Stimulated activated CD4-positive, alpha-beta T cell treated with anti-CD3 and anti-CD28 coated beads, Interleukin-12 subunit alpha, Interleukin-12 subunit beta, amount 100 ng/mL, for 4 hours (primary cell): ENCODE measurements around the gene LBX1.

Experiments
- DNase-seq: peaks from one replicate; pipeline ENCODE4 v3.0.0-alpha.2; 2020

LBX1 gene

GRCh38 chr10:101224910-101225823 is 4.1 kb downstream of the LBX1 start:
- DNase-seq = no peak

- DNase-seq = no peak
Observed at GRCh38 chr10:101224060-101224909, 5.0 kb downstream of the LBX1 start.

DNA sequence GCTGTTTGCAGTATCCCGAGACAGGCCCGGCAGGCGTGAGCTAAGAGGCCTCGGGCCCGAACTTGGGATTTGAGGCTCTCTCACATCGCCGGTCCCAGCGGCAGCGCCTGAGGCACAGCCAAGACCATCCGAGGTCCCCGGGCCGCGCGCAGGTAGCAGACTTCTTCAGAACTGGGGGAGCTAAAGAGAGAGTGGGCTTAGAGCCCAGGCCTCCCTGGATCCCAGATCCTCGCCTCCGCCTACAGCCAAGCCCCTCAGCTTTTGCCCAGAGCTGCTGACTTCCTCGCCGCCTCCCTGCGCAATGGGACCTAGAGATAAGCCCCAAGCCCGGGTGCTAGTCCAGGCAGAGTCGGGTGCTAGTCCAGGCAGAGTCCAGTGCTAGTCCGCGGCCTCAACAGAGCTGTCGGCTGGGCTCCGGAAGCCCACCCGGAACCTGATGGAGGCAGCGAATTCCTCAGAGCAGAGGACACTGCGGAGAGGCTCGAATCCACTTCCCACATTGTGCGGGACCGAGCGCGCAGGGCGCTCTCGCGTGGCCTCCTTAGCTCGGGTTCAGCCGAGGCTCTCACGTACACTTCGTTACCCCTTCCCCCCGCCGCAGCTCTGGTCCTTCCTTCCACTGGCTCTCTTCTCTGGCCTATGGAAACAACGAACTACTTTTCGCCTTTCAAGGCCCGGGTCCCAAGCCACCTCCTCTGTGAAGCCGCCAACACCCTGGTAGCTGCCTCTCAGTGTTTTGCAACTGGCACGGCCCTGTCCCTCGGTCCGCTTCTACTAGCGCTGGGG is 5.8 kb downstream of the LBX1 start:
- DNase-seq = no peak

DNA sequence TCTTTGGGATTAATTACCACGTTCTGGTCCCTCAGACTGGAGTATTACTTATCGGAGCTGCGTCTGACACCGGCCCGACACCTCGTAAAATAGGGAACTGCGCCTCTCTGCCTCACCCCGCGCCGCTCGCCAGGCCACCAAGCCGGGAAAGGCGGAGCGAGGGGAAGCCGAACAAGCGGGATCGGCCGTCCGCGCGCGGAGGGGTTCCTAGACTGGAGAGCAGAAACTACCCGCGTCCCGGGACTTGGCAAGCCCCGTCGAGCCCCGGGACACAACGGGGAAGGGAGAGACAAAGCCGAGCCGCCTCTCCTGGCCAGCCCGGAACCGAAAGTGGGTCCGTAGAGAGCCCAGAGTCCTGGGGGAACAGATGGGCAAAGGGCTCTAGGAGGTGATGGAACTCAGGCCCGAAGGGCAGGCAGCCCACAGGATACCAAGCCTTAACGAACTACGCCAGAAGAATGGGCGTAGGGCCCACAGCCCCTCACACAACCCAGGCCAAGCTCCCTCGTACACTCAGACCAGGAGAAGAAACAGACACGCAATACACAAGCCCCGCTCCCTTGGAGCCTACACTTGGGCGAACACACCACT is 6.5 kb downstream of the LBX1 start:
- DNase-seq = no peak

DNA sequence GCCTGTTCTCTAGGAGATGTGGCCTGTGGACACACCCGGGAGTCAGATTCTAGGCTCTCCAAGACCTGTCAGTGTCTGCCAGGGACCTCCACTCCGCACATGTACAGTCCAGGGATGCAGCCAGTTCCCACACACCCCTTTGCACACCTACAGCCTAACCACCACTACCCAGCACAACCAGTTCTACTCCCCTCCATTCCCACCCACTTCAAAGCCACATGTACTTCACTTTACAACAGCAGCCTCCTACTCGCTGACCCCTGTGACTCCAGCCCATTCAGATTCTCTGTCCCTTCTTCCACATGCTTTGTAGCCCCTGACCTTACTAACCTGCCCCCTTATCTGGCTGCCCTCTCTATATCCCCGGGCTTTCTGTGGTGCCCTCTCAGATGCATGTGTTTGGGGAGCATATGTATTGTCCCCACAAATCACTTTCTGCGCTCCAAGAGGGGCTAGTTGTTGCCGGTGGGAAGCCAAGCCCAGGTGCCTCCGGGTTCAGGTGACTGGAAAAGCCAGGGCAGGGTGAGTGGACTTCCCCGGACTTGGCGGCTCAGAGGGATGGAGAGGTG is 7.2 kb downstream of the LBX1 start:
- no peak for DNase-seq

GRCh38 chr10:101221549-101221948 is 7.7 kb downstream of the LBX1 start:
- DNase-seq = no peak

GRCh38 chr10:101219946-101220451 is 9.3 kb downstream of the LBX1 start:
- no peak for DNase-seq

DNA sequence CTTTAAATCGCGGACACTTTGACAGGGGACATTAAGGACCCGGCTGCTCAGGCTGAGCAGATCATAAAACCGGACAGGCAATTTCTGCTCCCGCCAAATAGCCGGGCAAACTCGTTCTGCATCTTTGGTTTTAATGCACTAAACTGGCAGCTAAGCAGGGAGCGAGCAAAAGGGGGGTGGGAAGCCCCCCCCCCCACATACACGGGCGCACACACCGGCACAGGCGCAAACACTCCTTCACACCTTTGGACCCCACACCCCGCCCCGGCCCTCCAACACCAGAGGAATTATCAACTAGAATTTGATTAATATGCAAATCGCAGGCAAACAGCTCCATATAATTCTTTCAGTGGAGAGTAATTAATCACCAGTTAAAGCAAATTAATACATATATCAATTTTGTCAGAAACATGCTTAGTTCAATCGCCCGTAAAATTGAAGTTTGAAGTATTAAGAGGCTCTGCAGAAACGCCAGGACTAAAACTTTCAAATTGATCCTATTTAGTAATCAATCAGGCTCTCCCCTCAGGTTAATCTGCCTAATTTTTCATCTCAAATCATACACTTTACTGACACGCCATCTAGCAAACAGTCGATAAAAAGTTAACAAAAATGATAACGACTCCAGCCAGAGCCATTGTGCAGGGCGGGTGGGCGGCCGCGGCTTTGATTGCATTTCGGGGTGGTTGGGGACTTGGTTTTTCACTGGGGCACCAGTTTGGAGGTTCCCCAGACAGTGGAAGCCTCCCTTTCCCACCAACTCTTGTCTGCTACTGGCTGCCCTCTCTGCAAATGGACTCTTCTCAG is 9.9 kb downstream of the LBX1 start:
- DNase-seq = no peak

DNA sequence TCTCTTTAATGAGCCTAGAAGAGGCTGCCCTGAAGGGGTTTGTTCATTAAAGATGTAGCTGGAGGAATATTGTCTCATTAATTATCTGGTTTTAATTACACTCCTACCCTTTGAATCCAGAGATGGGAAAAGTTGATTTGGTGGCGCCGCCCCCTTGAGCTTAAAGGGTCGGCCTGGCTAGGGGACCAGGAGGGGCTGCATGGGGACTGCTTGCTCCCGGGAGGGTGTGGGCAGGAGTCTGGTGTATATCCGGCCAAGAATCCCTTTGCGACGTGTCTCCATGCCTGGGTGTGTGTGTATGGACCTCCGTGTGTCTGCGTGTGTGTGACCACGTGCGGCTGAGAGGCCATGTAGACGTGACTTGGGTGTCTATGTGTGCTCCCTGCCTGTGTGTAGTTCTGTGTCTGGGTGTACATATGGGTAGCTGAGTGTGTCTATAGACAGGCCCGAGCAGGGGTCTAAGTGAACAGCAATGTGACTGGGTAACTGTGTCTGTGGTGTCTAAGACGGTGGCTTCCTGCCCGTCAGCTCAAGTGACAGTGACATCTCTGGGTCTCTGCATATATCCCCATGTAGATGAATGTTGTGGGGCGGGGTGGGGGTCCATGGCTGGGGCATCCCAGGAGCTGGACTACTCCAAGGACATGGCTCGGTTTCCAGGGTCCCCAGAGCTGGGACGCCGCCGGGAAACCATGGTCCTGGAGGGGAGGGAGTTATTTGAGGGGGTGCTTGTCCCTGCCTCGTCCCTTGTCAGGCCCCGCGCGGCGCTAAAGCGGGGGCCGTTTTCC is 10.7 kb downstream of the LBX1 start:
- DNase-seq = no peak

DNA sequence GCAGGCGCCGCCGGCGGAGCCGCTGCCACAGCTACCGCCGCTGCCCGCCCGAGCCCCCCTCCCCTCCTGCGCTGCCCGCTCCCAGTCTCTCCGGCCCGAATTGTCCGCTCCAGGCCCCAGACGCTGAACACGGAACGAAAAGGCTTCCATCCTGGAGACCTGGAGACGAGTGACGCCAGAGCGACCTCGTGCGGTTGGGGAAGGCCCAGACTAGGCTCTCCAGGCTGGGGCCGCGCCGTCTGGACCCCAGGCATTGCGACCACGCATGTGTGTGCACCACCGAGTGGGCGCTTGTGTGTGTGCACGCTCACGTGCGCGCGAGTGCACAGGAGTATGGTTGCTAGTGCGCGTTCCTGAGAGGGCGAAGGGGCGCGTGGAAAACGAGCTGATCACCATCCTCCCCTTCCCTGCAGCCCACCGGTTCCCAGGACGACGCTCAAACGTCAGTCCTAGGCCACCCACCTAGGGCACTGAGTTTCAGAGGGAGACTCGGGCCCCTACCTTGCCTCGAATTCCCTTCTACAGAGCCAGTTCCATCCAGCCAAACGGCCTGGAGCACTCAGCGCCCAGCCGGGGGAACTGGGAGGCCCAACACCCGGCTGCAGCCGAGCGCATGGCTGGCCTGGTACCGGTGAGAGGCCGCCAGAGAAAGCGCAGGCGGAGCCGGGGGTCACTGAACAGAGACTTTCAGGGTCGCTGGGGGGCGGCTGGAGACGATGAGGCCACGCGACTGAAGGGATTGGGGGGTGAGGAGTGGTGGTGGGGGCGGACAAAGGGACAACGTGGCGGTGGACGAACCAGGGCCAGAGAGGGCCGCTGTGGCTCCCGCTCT is 11.6 kb downstream of the LBX1 start:
- DNase-seq = no peak

DNA sequence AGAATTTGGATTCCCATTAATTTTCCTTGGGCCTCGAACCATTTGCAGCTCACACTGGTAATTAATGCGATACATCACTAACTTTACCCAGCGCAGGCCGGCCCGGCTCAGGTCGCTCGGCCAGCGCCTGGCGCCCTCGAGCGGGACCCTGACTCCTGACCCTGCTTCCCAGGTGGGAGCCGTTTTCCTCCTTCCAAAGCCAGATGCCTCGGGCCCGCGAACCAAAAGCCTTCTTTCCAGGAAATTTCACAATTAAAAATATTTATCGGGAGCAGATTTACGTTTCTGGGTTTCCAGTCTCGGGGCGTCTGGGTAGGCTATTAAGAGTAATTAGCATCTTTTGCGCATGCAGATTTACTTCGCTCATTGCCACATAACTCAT is 12.2 kb downstream of the LBX1 start:
- no peak for DNase-seq

- no peak for DNase-seq
Observed at GRCh38 chr10:101216207-101217043, 12.8 kb downstream of the LBX1 start.

- no peak for DNase-seq
Observed at GRCh38 chr10:101215397-101216206, 13.7 kb downstream of the LBX1 start.

- DNase-seq = peak; percentile 81
Observed at GRCh38 chr10:101214446-101215396, 14.5 kb downstream of the LBX1 start.

- no peak for DNase-seq
Observed at GRCh38 chr10:101208543-101208942, 20.7 kb downstream of the LBX1 start.

GRCh38 chr10:101207026-101207425 is 22.2 kb downstream of the LBX1 start:
- DNase-seq = no peak
